ENCODE data around the gene MEIS1.

MEIS1 gene

DNA sequence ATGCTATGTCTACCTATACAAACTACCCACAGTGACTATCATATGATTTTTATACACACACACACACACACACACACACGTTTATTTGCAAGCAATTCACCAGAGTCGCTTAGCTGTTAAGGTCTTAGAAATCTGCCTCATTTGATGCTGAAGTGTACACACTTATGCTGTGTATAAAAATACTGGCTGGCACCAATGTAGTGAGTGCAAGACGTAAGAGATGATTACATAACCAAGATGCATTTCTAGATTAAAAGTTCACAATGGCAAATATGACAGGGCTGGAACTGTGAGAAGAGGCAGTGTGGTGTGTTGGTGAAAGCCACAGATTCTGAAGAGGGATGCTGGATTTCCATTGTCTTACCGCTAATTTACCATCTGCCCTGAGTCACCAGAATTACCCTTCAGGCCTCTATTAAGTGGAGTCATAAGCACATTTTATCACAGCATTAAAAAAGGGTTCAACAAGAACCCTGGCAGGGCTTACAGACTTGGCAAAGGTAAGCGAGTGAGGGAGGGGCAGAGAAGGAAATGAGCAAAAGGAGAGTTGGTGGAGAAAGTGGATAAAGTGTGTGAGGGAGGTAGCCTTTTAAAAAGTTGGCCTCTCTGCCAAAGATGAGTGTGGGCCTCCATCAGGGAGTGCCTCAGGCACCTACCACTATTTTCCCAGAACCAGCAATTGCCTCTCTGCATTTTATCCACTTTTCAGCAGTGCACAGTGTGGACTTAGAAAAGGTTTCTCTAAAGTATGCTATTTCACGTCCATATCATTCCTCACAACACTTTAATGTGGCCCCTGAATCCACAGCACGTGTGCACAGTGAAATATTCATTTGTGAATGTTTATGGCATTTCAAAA is 21.5 kb downstream of the MEIS1 start:
- Histone ChIP-seq H3F3A (ENCODE audit: control insufficient read depth, insufficient read depth) (no peaks in the 10 kb centered on the region), H3K27ac (ENCODE audit: low read depth, low read length) (no peak overlapping the region), H3K4me3 (ENCODE audit: low read length) (no peak overlapping the region), H4K20me1 (ENCODE audit: control insufficient read depth, insufficient read depth, low read depth, low read length) (no peaks in the 10 kb centered on the region), H3K9me2 (replicated peaks; ENCODE audit: control insufficient read depth, low read length) (no peaks in the 10 kb centered on the region), H3K4me1 (ENCODE audit: control insufficient read depth, low read length) (no peaks in the 10 kb centered on the region), H3K4me2 (ENCODE audit: low read length) (no peak overlapping the region), H3K27me3 (ENCODE audit: control insufficient read depth, low read length) (no peaks in the 10 kb centered on the region), H3K79me2 (ENCODE audit: control insufficient read depth, low read length) (no peaks in the 10 kb centered on the region), H3K36me3 (ENCODE audit: control insufficient read depth, low read length) (no peaks in the 10 kb centered on the region), H3K9me3 (ENCODE audit: control insufficient read depth, insufficient read depth, low read length) (no peaks in the 10 kb centered on the region)
- no peak for TF ChIP-seq EZH2phosphoT487 (IDR thresholded peaks at IDR 0.05; ENCODE audit: borderline replicate concordance, low read length)
- no peak for TF ChIP-seq CTCF (IDR thresholded peaks at IDR 0.05; ENCODE audit: low read depth, low read length, poor library complexity, severe bottlenecking)

DNA sequence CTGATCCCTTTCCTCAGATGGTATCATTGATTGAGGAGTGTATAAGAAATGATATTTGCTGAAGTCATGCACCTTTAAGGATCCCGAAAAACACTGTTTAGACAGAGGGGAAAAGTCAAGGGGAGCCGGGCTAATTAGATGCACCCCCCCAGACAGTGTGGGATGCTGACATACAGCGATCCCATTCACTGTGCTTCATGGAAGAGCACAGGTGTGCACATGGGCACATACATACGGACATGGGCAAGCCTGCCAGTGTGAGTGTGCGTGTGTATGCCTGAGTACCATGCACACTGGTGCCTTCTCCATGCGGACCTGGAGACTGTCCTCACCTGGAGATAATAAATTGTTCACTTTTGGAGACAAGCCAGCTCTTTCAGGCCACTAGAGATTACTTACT is 22.6 kb downstream of the MEIS1 start:
- no peaks in the 10 kb centered on the region for H3K27me3 ChIP-seq (ENCODE audit: control insufficient read depth, low read length)
- H3K36me3 ChIP-seq (ENCODE audit: control insufficient read depth, low read length) = no peaks in the 10 kb centered on the region
- no peak overlapping the region for H3K27ac ChIP-seq (ENCODE audit: low read depth, low read length)
- no peaks in the 10 kb centered on the region for H3K9me3 ChIP-seq (ENCODE audit: control insufficient read depth, insufficient read depth, low read length)
- H4K20me1 ChIP-seq (ENCODE audit: control insufficient read depth, insufficient read depth, low read depth, low read length) = no peaks in the 10 kb centered on the region
- no peaks in the 10 kb centered on the region for H3K79me2 ChIP-seq (ENCODE audit: control insufficient read depth, low read length)
- H3K4me1 ChIP-seq (ENCODE audit: control insufficient read depth, low read length) = no peaks in the 10 kb centered on the region
- no peak overlapping the region for H3K4me2 ChIP-seq (ENCODE audit: low read length)
- H3F3A ChIP-seq (ENCODE audit: control insufficient read depth, insufficient read depth) = no peaks in the 10 kb centered on the region
- TF ChIP-seq CTCF (IDR thresholded peaks at IDR 0.05; ENCODE audit: low read depth, low read length, poor library complexity, severe bottlenecking) (no peak), EZH2phosphoT487 (IDR thresholded peaks at IDR 0.05; ENCODE audit: borderline replicate concordance, low read length) (no peak)
- no peaks in the 10 kb centered on the region for H3K9me2 ChIP-seq (replicated peaks; ENCODE audit: control insufficient read depth, low read length)
- no peak overlapping the region for H3K4me3 ChIP-seq (ENCODE audit: low read length)

DNA sequence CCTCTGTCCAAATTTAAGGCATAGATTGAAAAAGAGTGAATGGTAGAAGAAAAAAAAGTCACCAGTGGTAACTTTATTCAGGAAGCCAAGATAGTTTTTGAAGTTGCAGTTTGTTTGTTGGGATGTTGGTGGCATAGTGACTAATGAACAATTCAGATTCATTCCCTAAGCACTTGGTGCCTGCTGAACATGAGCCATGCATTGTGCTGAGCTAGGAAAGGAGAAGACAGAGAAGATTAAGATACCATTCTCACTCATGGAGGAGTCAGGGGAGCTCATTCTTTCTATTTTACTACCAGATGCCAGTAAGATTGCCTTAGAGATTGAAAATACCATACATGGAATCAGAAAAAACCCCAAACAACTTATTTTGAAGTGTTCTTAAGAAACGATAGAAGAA is 25.1 kb downstream of the MEIS1 start:
- H3K9me2 ChIP-seq (replicated peaks; ENCODE audit: control insufficient read depth, low read length) = no peaks in the 10 kb centered on the region
- no peaks in the 10 kb centered on the region for H3F3A ChIP-seq (ENCODE audit: control insufficient read depth, insufficient read depth)
- no peaks in the 10 kb centered on the region for H3K9me3 ChIP-seq (ENCODE audit: control insufficient read depth, insufficient read depth, low read length)
- no peaks in the 10 kb centered on the region for H3K36me3 ChIP-seq (ENCODE audit: control insufficient read depth, low read length)
- no peak overlapping the region for H3K4me3 ChIP-seq (ENCODE audit: low read length)
- H3K27me3 ChIP-seq (ENCODE audit: control insufficient read depth, low read length) = no peaks in the 10 kb centered on the region
- H3K79me2 ChIP-seq (ENCODE audit: control insufficient read depth, low read length) = no peaks in the 10 kb centered on the region
- H3K4me1 ChIP-seq (ENCODE audit: control insufficient read depth, low read length) = no peaks in the 10 kb centered on the region
- H3K4me2 ChIP-seq (ENCODE audit: low read length) = no peak overlapping the region
- no peak overlapping the region for H3K27ac ChIP-seq (ENCODE audit: low read depth, low read length)
- TF ChIP-seq EZH2phosphoT487 (IDR thresholded peaks at IDR 0.05; ENCODE audit: borderline replicate concordance, low read length) (no peak), CTCF (IDR thresholded peaks at IDR 0.05; ENCODE audit: low read depth, low read length, poor library complexity, severe bottlenecking) (no peak)
- no peaks in the 10 kb centered on the region for H4K20me1 ChIP-seq (ENCODE audit: control insufficient read depth, insufficient read depth, low read depth, low read length)
